Motor neuron (in vitro differentiated cells): ENCODE data around the gene IKZF2. TPM values are rescaled to one million over a fixed set of nuclear protein-coding genes. Genes with fewer than 3 reads are reported as not detected.
A peak's percentile ranks its signal among the peaks of the same experiment; 100 is the strongest.

ENCODE experiments used
- ATAC-seq, 8 experiments: fragments of 200-7000 bp; cut with Tn5 transposase; replicated peaks in 6 of 8; 2 replicates each; pipeline ENCODE4 v1.8.0; 2021; ENCODE audit warnings: mild to moderate bottlenecking in 8 of 8, moderate library complexity in 8 of 8
- H3K27ac ChIP-seq, 2 donors: fragments of 250-450 bp; sonication (Bioruptor Pico); 2 replicates each; pipeline ENCODE4 v1.9.0; 2021; ENCODE audit warnings: antibody characterized with exemption in 2 of 2, mild to moderate bottlenecking in 2 of 2, moderate library complexity in 1 of 2
- H3K4me1 ChIP-seq, 2 donors: fragments of 250-450 bp; sonication (Bioruptor Pico); replicated peaks in 1 of 2; 2 replicates each; pipeline ENCODE4 v1.6.1; 2021; ENCODE audit warnings: antibody characterized with exemption in 2 of 2, mild to moderate bottlenecking in 2 of 2, moderate library complexity in 1 of 2
- H3K4me3 ChIP-seq, 5 donors: fragments of 250-450 bp; sonication (Bioruptor Pico); 2 replicates each; pipeline ENCODE4 v1.9.0; 2021; ENCODE audit warnings: antibody characterized with exemption in 5 of 5, mild to moderate bottlenecking in 5 of 5, moderate library complexity in 4 of 5
- WGBS, 10 experiments: fragments of 450-650 bp; shearing (Covaris generic); methylation state at CpG; one replicate each; pipeline ENCODE4 v1.0.0; 2022; 5-methylcytosine and 5-hydroxymethylcytosine counted together
- in situ Hi-C, 9 experiments: fragments of 400-800 bp; cut with MboI; loops; one replicate each; pipeline ENCODE4 v1.15.0; 2021; ENCODE audit warnings: low sequenced_read_pairs in 9 of 9, low pct_unique_long_range_greater_than_20kb in 2 of 9; ENCODE audit not compliant: unreplicated experiment in 9 of 9
- total RNA-seq, 8 experiments: library from RNA; unstranded; fragments of 300-600 nt; gene quantifications; 2 replicates each; pipeline versions ENCODE4 v1.2.3 to v1.2.4, GENCODE V29; 2022

The IKZF2 gene
- total RNA-seq: 10 to 100 TPM in 2 of 8 experiments, 1 to 10 TPM in 6; 1.0 to 20.2 (median 6.4) TPM

DNA sequence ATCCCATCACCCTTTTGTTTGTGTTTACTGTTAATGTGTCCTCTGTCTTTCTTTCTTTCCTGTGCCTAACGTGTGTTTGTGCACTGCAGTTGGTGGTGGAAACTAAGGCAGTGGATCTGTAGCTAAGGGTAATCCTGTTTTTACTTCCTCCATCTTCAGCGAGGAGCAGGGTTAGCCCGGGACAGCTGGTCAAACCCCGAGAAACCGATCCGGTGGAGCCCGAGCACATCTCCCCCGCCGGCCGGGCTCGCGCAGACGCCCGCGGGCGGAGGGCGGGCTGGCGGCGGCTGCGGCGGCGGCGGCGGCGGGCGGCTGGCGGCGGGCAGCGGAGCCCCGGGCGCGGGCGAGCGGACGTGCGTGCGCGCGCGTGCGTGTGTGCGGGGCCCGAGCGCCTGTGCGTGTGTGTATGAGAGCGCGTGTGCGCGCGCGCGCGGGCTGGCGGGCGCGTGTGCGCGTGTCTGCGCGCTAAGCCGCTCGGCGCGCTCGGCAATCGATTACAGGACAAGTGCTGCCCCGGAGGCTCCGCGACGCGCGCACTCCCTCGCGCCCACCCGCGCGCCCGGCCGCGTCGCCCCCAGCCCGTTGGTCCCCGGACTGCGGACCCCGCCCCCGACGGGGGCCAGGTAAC lies at the start of gene IKZF2:
TSS of gene IKZF2 (minus strand) at position 176 of the 628 bp plus-strand sequence. CDS start 2,983 bp downstream, outside the sequence.
- 0% methylated on average over 1 to 3 of the region's 87 CpGs; no CpG with 5 or more reads in 5 of the 10 experiments for WGBS, 10 experiments
- in situ Hi-C loops: loop anchor here in 4 of 9 experiments (10.0 to 25.0 kb wide), 2 partner anchors 464 to 467 kb away; no protein-coding TSS in a partner anchor
- Histone ChIP-seq H3K4me3 (peak within 1 kb of the TSS; percentile 85 to 99 (median 97)), H3K27ac (peak within 1 kb of the TSS; percentile 24 to 74), H3K4me1 (peaks cover 3 to 6% of the 10 kb centered on the region in 2 donors)
- ATAC-seq: peak; percentile 80 to 92 (median 87)

DNA sequence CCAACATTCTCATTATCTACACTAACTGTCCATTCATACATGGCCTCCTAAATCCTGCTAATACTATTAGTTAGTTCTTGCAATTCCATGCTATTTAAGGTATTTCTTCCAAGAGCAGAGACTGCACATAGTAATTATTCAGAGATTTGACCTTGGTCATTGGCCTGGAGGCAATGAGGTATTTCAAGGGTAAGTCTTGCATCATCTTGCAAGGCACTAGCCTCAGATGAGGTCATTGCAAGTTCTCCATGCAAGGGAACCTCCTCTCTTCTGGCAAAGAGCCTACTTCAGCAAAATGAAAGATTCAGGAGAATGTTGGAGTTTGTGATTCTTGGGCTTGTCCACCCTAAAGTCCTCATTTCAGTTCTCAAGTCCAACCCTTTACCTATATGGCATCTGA lies 48.5 kb upstream of the IKZF2 start:
- in situ Hi-C loops: no loop called here
- no peak overlapping the region for H3K4me3 ChIP-seq
- H3K27ac ChIP-seq: no peak overlapping the region
- H3K4me1 ChIP-seq: peaks cover 0 to 6% of the 10 kb centered on the region in 2 donors
- peak in 2 of 8 experiments; percentile 46 to 62 for ATAC-seq

DNA sequence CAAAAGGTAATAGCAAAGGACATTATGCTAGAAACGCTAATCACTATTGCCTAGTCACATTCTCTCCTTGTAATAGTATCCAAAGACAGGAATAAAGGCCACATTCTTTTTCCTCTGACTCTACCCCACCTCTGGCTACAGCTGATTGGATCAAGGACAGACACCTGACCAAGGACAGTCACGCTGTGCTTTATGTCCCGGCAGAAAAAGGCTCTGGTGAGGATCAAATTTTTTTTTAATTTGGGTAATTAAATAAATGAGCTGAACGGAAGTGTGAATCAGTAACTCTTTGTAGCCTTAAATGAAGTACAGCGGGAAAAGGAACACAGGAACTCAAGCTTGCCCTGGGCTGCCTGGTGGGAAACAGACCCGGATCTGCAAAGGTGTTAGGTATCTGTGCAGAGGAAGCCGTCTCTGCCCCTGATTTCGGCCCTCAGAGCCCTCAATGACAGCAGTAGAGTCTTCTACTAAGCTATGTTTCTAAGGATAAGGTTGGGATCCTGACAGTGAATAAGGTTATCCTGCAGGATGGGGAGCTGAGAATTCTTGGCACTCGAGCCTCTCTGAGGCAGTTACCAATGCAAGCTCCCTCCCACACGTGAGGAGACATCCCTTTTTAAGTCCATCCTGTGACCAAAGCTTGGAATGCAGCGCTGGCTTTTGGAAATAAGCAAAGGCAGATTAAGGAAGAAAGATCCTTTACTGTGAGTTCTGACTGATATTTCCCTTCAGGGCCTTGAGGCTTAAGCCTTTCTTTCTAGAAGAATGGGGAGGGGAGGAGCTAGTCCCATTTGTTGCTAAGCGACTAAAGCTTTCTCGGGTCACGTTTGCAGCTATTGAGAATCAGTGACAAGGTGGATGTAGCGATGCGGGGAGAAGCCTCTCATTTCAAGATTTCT lies 37.8 kb upstream of the IKZF2 start:
- peak overlapping the region in 4 of 5 donors; percentile 5 to 19 (median 12) for H3K4me3 ChIP-seq
- peak overlapping the region; percentile 39 to 77 for H3K27ac ChIP-seq
- ATAC-seq: peak in 7 of 8 experiments; percentile 16 to 93 (median 88)
- WGBS, 10 experiments: 5 to 58% (median 13%) methylated on average over 2 to 13 of the region's 16 CpGs
- peaks cover 17 to 41% of the 10 kb centered on the region in 2 donors for H3K4me1 ChIP-seq
- in situ Hi-C loops: no loop called here

DNA sequence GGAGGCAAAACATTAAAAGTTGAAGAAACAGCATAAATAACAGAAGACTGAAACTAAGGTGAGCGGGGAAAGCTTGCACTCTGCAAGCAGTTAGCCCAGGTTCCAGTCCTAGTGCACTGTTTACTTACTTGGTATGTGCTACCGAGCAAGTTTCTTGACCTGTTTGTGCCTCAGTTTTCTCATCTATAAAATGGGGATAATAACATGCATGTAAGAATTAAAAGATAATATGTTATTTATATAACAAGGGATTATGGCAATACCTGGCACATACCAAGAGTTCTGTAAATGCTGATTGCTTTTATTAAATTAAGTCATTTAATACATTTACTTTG lies 37.1 kb upstream of the IKZF2 start:
- ATAC-seq: no peak
- H3K4me1 ChIP-seq: peaks cover 17 to 41% of the 10 kb centered on the region in 2 donors
- no peak overlapping the region for H3K27ac ChIP-seq
- no peak overlapping the region for H3K4me3 ChIP-seq
- in situ Hi-C loops: no loop called here
- 50 to 100% (median 85%) methylated on average over 1 to 2 of the region's 2 CpGs; no CpG with 5 or more reads in 1 of the 10 experiments for WGBS, 10 experiments

DNA sequence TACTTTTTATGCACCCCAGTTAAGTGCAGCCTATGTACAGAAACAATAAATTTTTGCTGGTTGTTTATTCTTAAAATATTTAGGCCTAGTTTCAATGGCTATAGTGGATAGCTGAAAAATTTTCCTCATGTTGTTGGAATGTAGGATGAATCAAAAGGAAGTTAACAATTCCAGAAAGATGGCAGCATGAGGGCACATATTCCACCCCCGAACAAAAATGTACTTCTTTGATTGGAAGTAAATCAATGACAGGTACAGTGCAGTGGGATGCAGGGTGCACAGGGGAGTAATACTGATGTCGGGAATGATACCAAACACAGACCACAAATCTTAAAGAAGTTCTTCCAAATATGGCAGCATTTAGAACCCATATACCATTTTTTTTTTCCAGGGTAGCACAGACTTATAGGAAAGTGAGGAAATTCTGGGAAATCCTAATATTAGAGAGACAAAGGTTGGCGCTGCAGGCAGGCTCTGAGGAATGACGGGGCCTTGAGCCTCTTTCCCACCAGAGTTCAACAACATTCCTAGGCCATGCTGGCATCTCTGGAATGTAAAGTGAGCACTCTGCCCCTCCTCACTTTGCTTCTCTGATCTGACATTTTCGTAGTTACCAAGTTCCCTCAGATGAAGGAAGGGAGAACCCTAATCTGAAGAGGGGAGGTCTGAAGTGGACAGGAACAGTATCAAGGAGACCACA lies 36.6 kb upstream of the IKZF2 start:
- Histone ChIP-seq H3K4me3 (no peak overlapping the region), H3K4me1 (peaks cover 17 to 41% of the 10 kb centered on the region in 2 donors), H3K27ac (no peak overlapping the region)
- peak in 2 of 8 experiments; percentile 56 to 62 for ATAC-seq
- in situ Hi-C loops: no loop called here
- 0 to 78% (median 67%) methylated on average over 1 to 5 of the region's 5 CpGs; no CpG with 5 or more reads in 1 of the 10 experiments for WGBS, 10 experiments

DNA sequence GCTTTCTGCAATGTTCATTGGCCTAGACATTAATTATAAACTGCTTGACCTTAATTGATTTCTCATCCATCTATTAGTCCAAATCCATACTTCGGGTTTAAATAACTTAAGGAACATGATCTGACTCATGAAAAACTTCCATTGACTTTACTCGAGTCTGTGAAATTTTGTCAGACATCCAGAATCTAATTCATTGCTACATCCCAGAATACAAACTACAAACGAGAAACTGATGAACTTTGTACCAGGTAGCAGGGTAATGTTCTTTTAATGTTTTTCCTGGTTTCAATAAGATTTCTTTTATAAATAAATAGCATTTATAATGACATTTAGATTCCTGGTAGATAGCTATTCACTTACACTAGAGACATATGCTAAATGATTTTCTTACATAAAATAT lies 36.0 kb upstream of the IKZF2 start:
- 6 to 87% (median 44%) methylated on average over 1 to 3 of the region's 3 CpGs; no CpG with 5 or more reads in 1 of the 10 experiments for WGBS, 10 experiments
- in situ Hi-C loops: no loop called here
- Histone ChIP-seq H3K4me1 (peaks cover 17 to 41% of the 10 kb centered on the region in 2 donors), H3K27ac (no peak overlapping the region), H3K4me3 (no peak overlapping the region)
- no peak for ATAC-seq

DNA sequence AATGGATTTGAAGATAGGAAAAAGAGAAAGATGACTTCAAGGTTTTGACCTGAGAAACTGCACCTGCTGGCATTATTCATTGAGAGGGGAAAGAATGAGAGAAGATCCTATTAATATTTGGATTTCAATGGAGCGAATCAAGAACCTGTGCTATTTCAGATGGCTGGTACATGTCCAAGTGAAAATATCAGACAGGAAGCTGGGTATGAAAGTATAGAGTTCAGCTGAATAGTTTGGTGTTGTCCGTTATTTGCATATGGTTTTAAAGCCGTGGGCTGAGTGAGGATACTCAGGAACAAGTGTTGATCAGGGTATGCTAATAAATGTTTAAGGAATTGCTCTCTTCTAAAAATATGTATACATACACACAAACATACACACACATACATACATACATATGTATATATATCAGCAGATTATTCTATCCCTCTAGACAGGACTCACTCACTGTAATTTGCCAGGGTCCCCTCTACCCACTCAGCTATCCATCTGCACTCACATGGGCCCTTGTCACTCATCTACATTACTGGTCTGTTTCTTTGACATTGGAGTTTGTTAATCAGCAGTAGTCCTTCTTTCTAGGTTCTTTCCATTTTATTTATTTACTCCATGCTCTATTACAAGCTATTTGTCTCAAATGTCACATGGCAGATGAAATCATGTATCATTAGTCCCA lies 33.9 kb upstream of the IKZF2 start:
- in situ Hi-C loops: no loop called here
- peak in 3 of 8 experiments; percentile 22 to 34 (median 33) for ATAC-seq
- peaks cover 17 to 47% of the 10 kb centered on the region in 2 donors for H3K4me1 ChIP-seq
- H3K4me3 ChIP-seq: no peak overlapping the region
- no peak overlapping the region for H3K27ac ChIP-seq
- 20 to 100% (median 82%) methylated on average over 1 to 3 of the region's 3 CpGs; no CpG with 5 or more reads in 1 of the 10 experiments for WGBS, 10 experiments

DNA sequence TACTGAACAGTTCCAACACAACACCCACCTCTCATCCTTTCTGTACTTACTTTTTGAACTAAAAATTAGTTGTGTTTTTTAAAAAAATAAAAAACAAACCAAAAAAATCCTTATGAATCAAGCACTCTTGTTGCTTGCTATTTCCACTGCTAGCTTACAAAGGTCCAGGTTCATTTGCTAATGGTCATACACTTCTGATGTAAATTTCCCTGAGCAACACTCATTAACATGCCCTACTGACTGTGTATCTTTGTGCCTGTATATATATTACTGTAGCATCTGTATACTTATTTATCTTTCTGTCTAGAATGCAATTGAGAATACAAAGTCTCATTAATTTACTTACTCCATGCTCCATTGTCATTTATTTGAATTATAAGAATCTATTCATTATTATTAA lies 30.3 kb upstream of the IKZF2 start:
- in situ Hi-C loops: no loop called here
- ATAC-seq: peak in 2 of 8 experiments; percentile 35 to 56

DNA sequence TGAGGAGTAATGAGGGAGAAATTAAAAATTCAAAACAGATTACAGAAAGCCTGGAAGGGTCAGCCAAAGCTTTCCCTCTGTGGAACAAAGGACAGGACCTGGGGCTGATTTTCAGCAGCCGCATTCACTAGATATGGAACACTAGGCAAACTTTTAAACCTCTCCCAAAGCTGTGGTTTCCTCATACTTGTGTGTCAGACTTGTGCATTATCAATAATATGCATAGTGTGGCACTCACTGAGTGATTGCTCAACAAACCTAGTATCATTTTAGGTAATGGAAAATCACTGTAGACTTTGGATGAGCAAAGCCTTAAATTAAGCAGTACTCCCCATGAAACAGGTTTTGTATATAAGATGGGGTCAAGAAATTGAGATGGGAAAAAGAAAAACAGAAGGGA lies 26.3 kb upstream of the IKZF2 start:
- no peak overlapping the region for H3K4me3 ChIP-seq
- no peak overlapping the region for H3K27ac ChIP-seq
- ATAC-seq: peak in 3 of 8 experiments; percentile 44 to 96 (median 96)
- in situ Hi-C loops: no loop called here
- H3K4me1 ChIP-seq: peaks cover 0 to 6% of the 10 kb centered on the region in 2 donors
- 14 to 100% (median 83%) methylated on average over 1 of the region's 1 CpG; no CpG with 5 or more reads in 2 of the 10 experiments for WGBS, 10 experiments

More for the DNA sequence above, 30.3 kb upstream of the IKZF2 start:
- Histone ChIP-seq H3K4me1 (peaks cover 6 to 23% of the 10 kb centered on the region in 2 donors), H3K4me3 (no peak overlapping the region), H3K27ac (no peak overlapping the region)

DNA sequence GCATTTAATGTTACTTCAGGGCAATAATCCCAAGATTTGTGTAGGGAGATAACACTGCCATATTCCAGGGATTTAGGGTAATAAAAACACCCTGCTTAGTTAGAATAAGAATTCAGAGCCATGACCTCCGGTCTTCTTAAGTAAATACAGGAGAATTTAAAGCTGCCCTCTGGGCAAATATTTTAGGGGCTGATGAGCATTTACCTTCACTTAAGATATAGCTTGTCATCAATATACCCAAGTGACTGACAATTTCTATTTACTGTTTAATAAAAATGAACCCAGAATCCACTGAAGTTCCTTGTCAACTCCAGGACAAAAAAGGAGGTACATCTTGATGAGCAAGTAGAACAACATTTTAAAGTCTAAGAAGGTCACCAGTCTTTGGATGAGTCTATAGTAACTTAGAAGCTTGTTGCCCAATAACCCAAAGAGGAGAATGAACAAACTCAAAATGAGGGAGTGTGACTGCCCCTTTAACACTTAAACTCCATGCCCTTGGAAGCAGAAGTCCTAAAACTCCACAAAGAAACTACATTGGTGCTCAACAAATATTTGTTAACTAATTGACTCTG lies 24.3 kb upstream of the IKZF2 start:
- no peaks in the 10 kb centered on the region for H3K4me1 ChIP-seq
- no peak for ATAC-seq
- no peak overlapping the region for H3K27ac ChIP-seq
- no peak overlapping the region for H3K4me3 ChIP-seq
- 0 to 100% (median 40%) methylated on average over 1 of the region's 1 CpG; no CpG with 5 or more reads in 1 of the 10 experiments for WGBS, 10 experiments
- in situ Hi-C loops: no loop called here

DNA sequence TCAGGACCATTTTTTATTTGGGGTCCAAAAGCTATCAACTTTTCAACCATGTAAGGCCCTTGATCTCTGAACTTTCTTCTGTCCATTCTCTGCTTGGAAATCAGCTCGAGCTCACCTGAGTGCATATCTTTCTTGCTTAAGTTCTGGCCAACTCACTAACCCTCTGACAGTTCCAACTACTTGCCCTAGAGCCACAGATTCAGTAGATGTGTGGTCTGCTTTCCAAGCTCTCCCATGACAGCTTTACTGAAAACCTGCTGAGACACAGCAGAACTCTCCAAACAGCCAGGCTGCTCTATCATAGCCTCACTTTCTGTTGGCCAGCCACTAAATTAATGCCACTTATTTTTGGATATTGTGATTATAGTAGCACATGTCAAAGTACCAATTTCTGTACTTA lies 21.2 kb upstream of the IKZF2 start:
- in situ Hi-C loops: loop anchor here in 3 of 9 experiments (25.0 kb wide), 1 partner anchor 485 kb away; no protein-coding TSS in a partner anchor
- Histone ChIP-seq H3K27ac (no peak overlapping the region), H3K4me1 (peaks cover 2 to 6% of the 10 kb centered on the region in 2 donors), H3K4me3 (no peak overlapping the region)
- 0 to 56% (median 11%) methylated on average over 1 of the region's 1 CpG; no CpG with 5 or more reads in 5 of the 10 experiments for WGBS, 10 experiments
- ATAC-seq: no peak

DNA sequence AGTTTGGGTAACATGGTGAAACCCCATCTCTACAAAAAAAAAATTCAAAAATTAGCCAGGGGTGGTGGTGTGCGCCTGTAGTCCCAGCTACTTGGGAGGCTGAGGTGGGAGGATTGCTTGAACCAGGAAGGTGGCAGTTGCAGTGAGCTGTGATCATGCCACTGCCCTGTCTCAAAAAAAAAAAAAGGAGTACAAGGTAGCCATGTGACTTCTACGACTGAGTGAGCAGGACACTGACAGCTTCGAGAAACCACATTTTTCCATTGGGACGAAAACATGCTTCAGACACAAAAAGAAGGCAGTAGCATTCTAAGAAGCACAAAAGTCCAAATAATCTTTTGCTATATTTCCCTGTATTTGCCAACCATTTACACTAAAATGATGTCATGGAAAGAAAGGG lies 19.7 kb upstream of the IKZF2 start:
- ATAC-seq: no peak
- 52 to 100% (median 94%) methylated on average over 1 to 4 of the region's 4 CpGs; no CpG with 5 or more reads in 2 of the 10 experiments for WGBS, 10 experiments
- no peak overlapping the region for H3K4me3 ChIP-seq
- H3K27ac ChIP-seq: no peak overlapping the region
- in situ Hi-C loops: loop anchor here in 3 of 9 experiments (25.0 kb wide), 1 partner anchor 484 kb away; no protein-coding TSS in a partner anchor
- peaks cover 9 to 13% of the 10 kb centered on the region in 2 donors for H3K4me1 ChIP-seq
